Left lung (tissue), 10 donors: ENCODE measurements around the gene DACT3. TPM values are rescaled to one million over a fixed set of nuclear protein-coding genes. Genes with fewer than 3 reads are reported as not detected.

Source experiments
- ATAC-seq: fragments of 200-7000 bp; cut with Tn5 transposase; one replicate; pipeline ENCODE4 v1.9.1; 2020; ENCODE audit warnings: moderate library complexity
- DNase-seq, 4 donors: peaks; one replicate each; pipeline ENCODE4 v3.0.0-alpha.2; 2013 to 2020
- H3K27ac ChIP-seq, 2 donors: fragments of 200-600 bp; sonication (generic) in 1 of 2; one replicate each; pipeline versions ENCODE4 v1.5.0 to v1.8.0; 2020 to 2021
- H3K27me3 ChIP-seq, 2 donors: fragments of 200-600 bp; sonication (generic) in 1 of 2; one replicate each; pipeline versions ENCODE4 v1.5.0 to v1.8.0; 2020 to 2021
- H3K36me3 ChIP-seq, 2 donors: fragments of 200-600 bp; sonication (generic) in 1 of 2; one replicate each; pipeline versions ENCODE4 v1.5.0 to v1.8.0; 2020 to 2021
- H3K4me1 ChIP-seq, 2 donors: fragments of 200-600 bp; one replicate each; pipeline ENCODE4 v1.8.0; 2021
- H3K4me3 ChIP-seq, 2 donors: fragments of 200-600 bp; sonication (generic) in 1 of 2; one replicate each; pipeline versions ENCODE4 v1.5.0 to v1.8.0; 2020 to 2021; ENCODE audit warnings: mild to moderate bottlenecking in 1 of 2
- H3K9me3 ChIP-seq, 2 donors: fragments of 200-600 bp; sonication (generic) in 1 of 2; one replicate each; pipeline versions ENCODE4 v1.5.0 to v1.8.0; 2020 to 2021
- intact Hi-C, 2 donors: fragments of 100-400 bp; cut with DNase I; formaldehyde crosslinking; loops; one replicate each; pipeline versions ENCODE4 v1.11.2 to v1.14.2; 2022
- polyA plus RNA-seq, 6 donors: library from polyadenylated mRNA; unstranded; fragments of 120-200 nt; gene quantifications; one replicate each; pipeline ENCODE4 v1.2.1, GENCODE V29; 2013; ENCODE audit not compliant: insufficient read length in 6 of 6
- total RNA-seq, 2 donors: library from RNA; stranded (reverse); fragmentation: NEBNext Ultra II Directional; extraction: Animal tissue kit (Norgen Biotek cat#: 25700); gene quantifications; one replicate each; pipeline ENCODE4 v1.2.1, GENCODE V29; 2021
- TF ChIP-seq, protein P1 (sequence below), 2 donors: fragments of 200-600 bp; sonication (generic) in 1 of 2; IDR thresholded peaks; one replicate each; pipeline versions ENCODE4 v1.5.0 to v1.8.0; 2021; ENCODE audit warnings: antibody characterized with exemption in 2 of 2
- donor health status: DM: no; HTN: yes; CAD: no.
- donor health status: DM: no; HTN: no; CAD: no.

DACT3 gene
- total and polyA plus RNA-seq, 8 donors: 6.6 to 53.4 (median 43.2) TPM

DNA sequence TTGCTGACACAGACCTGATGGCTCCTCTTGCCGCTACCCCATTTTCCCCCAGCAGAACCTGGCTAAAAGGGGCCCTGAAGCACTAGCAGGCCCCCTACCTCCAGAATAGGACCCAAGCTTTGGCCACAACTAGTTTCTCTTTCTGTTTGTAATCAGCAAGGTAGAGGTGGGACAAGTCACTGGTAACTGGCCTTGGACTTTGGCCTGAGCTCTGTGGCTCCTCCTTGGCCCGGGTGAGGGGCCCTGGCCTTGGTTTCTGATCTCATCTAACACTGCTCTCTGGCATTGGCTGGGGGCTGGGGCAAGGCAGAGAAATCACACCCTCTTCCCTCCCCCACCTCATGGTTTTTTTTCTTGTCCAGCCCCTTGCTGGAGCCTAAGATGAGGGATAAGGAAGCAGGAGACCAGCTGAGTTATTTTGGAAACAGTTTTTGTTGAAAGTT, 57.8 kb downstream of the DACT3 start:
- Histone ChIP-seq H3K4me3 (peak overlapping the region; percentile 97 to 99), H3K36me3 (peaks cover 0 to 33% of the 10 kb centered on the region in 2 donors), H3K9me3 (peaks cover 0 to 8% of the 10 kb centered on the region in 2 donors), H3K4me1 (peaks cover 14 to 36% of the 10 kb centered on the region in 2 donors), H3K27me3 (no peaks in the 10 kb centered on the region), H3K27ac (peak overlapping the region; percentile 14 to 96)
- intact Hi-C loops: no loop called here
- DNase-seq (no peak), ATAC-seq (no peak)
- TF ChIP-seq, protein P1, sequence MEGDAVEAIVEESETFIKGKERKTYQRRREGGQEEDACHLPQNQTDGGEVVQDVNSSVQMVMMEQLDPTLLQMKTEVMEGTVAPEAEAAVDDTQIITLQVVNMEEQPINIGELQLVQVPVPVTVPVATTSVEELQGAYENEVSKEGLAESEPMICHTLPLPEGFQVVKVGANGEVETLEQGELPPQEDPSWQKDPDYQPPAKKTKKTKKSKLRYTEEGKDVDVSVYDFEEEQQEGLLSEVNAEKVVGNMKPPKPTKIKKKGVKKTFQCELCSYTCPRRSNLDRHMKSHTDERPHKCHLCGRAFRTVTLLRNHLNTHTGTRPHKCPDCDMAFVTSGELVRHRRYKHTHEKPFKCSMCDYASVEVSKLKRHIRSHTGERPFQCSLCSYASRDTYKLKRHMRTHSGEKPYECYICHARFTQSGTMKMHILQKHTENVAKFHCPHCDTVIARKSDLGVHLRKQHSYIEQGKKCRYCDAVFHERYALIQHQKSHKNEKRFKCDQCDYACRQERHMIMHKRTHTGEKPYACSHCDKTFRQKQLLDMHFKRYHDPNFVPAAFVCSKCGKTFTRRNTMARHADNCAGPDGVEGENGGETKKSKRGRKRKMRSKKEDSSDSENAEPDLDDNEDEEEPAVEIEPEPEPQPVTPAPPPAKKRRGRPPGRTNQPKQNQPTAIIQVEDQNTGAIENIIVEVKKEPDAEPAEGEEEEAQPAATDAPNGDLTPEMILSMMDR (IDR thresholded peaks at IDR 0.05): no peak

DNA sequence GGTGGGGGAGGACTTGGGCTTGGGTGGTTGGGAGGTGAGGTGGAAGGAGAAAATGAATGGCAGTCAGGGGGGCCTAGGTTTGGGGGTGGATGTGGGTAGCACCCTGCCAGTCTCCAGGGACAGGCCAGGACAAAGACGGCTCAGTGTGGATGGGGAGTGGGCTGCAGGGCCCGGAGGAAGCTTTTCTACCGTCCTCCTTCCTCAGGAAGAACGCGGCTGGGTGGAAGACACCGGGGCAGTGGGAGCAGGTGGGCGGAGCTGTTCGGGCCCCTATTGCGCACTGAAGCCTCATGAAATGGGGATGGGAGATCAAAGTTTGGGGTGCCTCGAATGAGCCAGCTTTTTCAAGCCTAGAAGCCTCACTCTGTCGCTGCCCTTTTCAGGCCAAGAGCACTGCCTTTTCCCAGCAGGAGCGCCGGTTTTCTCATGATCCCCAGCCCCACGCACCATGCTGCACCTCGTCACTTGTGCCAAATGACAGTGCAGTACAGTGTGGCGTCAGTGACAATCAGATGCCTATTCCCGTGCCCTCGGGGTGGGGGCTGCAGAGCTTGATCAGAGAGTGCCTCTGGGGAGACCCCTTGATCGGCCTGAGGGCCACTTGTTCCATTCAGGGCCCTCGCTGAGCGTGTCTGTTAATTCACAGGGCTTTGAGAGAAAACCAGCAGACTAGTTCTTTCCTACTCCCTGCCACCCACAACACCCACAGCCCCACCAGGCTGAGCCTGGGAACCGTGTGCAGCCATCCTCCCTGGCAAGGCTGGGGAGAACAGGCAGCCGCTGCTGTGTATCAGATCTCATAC, 58.4 kb downstream of the DACT3 start:
- peaks cover 14 to 36% of the 10 kb centered on the region in 2 donors for H3K4me1 ChIP-seq
- H3K4me3 ChIP-seq: peak overlapping the region; percentile 97 to 99
- H3K9me3 ChIP-seq: peaks cover 0 to 10% of the 10 kb centered on the region in 2 donors
- DNase-seq: no peak
- peaks cover 0 to 27% of the 10 kb centered on the region in 2 donors for H3K36me3 ChIP-seq
- H3K27me3 ChIP-seq: no peaks in the 10 kb centered on the region
- TF ChIP-seq, protein P1 (IDR thresholded peaks at IDR 0.05): no peak
- H3K27ac ChIP-seq: peak overlapping the region; percentile 14 to 96
- no peak for ATAC-seq
- intact Hi-C loops: no loop called here

DNA sequence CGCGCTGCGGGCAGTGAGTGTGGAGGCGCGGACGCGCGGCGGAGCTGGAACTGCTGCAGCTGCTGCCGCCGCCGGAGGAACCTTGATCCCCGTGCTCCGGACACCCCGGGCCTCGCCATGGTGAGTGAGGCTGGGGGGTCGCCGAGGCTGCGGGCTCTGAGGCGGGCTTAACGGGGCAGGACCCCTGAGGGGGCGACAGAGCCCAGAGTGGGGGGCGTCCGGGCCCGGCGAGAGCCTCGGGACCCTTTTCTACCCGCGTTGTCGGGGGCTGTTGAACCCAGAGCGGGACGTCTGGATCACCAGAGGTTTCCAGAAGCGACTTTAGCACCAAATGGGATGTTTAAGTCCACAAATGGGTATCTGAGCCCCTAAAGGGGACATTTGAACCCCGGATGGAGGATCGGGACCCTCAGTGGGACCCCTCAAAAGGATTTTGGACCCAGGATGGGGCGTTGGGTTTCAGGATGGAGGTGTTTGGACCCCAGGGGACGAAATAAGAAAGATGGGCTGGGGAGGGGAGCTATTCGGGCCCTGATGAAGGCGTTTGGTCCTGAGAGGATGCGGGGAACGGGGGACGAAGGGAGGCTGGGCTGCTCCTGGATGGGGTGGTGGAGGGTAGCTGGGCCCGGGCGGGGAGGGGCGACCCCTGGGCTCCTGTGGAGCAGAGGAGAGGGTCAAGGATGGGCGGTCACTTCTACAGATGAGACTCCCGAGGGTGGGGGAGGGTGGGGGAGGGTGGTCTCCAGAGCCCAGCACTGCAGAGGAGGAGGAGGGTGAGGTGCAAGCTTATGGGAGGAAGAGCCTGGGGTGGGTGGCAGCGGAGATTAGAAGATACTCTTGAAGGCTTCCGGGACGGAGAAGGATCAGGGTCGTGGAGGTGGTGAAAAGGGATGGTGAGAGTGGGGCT, 59.4 kb downstream of the DACT3 start, which contains the start of gene CALM3:
Gene CALM3, plus strand, starts transcription at position 13 of the 907 bp plus-strand sequence. Its CDS starts 105 bp downstream, at position 118.
- intact Hi-C loops: no loop called here
- Histone ChIP-seq H3K4me3 (peak within 1 kb of the TSS; percentile 97 to 99), H3K27me3 (no peaks in the 10 kb centered on the region), H3K4me1 (peaks cover 14 to 36% of the 10 kb centered on the region in 2 donors), H3K27ac (peak within 1 kb of the TSS; percentile 96 to 99), H3K36me3 (peaks cover 0 to 17% of the 10 kb centered on the region in 2 donors), H3K9me3 (peaks cover 0 to 10% of the 10 kb centered on the region in 2 donors)
- ATAC-seq (peak; percentile 1), DNase-seq (no peak)
- TF ChIP-seq, protein P1 (IDR thresholded peaks at IDR 0.05): no peak

DNA sequence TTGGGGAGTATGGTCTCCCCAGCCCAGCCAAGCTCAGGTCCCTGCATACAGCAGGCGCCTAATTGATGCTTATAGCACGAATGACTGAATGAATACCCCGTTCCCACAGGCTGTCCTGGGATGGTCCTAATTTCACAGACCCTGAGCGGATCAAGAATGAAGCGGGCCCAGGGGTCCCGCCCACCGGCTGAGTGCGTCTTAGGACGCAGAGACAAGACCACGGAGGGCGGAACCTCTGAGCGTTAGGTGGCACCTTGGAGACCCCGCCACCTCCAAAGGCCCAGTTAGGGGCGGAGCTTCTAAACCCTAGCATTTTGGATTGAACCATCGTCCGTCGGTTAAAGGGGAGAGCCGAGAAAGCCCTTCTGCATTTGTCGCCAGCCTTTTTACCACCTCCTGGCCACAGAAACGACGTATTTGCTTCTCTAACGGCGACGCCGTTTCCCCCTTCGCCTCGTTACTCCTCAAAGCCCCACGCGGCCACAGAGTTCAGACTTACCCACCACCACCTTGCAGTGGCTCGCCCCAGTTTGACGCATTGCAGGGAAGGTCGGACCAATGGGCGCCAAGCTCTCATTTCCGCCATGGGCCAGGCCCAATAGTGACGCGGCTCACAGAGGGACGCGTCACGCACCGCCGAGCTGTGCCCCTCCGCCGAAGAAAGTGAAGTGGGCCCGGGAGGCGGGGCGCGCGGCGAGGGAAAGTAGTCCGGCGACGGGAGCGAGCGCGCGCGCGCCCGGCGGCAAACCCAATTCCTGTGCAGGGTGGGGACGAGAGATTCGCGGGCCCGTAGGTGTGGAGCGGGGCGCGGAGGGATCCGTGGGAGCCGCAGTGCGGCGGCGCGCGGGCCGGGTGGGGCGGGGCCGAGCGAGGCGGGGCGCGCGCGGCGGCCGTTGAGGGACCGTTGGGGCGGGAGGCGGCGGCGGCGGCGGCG, 60.3 kb downstream of the DACT3 start:
- H3K4me1 ChIP-seq: peaks cover 14 to 36% of the 10 kb centered on the region in 2 donors
- DNase-seq (peak; percentile 96 to 100 (median 98)), ATAC-seq (peak; percentile 92)
- H3K27me3 ChIP-seq: no peaks in the 10 kb centered on the region
- TF ChIP-seq, protein P1 (IDR thresholded peaks at IDR 0.05): no peak
- intact Hi-C loops: no loop called here
- H3K9me3 ChIP-seq: peaks cover 0 to 10% of the 10 kb centered on the region in 2 donors
- peak overlapping the region; percentile 96 to 99 for H3K27ac ChIP-seq
- peak overlapping the region; percentile 97 to 99 for H3K4me3 ChIP-seq
- H3K36me3 ChIP-seq: peaks cover 0 to 8% of the 10 kb centered on the region in 2 donors
